Sigmoid colon (tissue), 7 donors: Measurements from ENCODE around the gene RLIM. TPM values are rescaled to one million over a fixed set of nuclear protein-coding genes. Genes with fewer than 3 reads are reported as not detected.
A peak's percentile ranks its signal among the peaks of the same experiment; 100 is the strongest.

Source experiments
- DNase-seq: peaks from one replicate; pipeline ENCODE4 v3.0.0-alpha.2; 2019
- H3K27ac ChIP-seq, 4 donors: fragments of 200-600 bp; sonication (generic); one replicate each; pipeline ENCODE4 v1.5.1; 2016 to 2019; ENCODE audit warnings: mild to moderate bottlenecking in 1 of 4
- H3K27me3 ChIP-seq, 3 donors: fragments of 200-600 bp; sonication (generic); one replicate each; pipeline ENCODE4 v1.5.1; 2019; ENCODE audit warnings: mild to moderate bottlenecking in 1 of 3
- H3K36me3 ChIP-seq, 4 donors: fragments of 200-600 bp; sonication (generic); one replicate each; pipeline ENCODE4 v1.5.1; 2016 to 2019
- H3K4me1 ChIP-seq, 4 donors: fragments of 200-600 bp; sonication (generic); one replicate each; pipeline ENCODE4 v1.5.1; 2017 to 2019
- H3K4me3 ChIP-seq, 4 donors: fragments of 200-600 bp; sonication (generic); one replicate each; pipeline ENCODE4 v1.5.1; 2017 to 2019; ENCODE audit warnings: mild to moderate bottlenecking in 2 of 4, moderate library complexity in 1 of 4
- H3K9me3 ChIP-seq, 4 donors: fragments of 200-600 bp in 3 of 4; sonication (generic) in 3 of 4; one replicate each; pipeline versions ENCODE4 v1.5.1 to v1.6.1; 2013 to 2019
- EP300 ChIP-seq, 4 donors: sonication (generic); formaldehyde crosslinking; IDR thresholded peaks; one replicate each; pipeline ENCODE4 v1.6.1; 2017; ENCODE audit warnings: antibody characterized with exemption in 4 of 4
- POLR2A ChIP-seq, 2 donors: fragments of 450-650 bp; IDR thresholded peaks; one replicate each; pipeline ENCODE4 v1.6.1; 2016; ENCODE audit warnings: antibody characterized with exemption in 2 of 2, mild to moderate bottlenecking in 2 of 2, moderate library complexity in 2 of 2
- POLR2AphosphoS5 ChIP-seq, 4 donors: sonication (generic); formaldehyde crosslinking; IDR thresholded peaks; one replicate each; pipeline ENCODE4 v1.6.1; 2017; ENCODE audit warnings: antibody characterized with exemption in 4 of 4
- WGBS, 2 donors: extraction: QIAGEN DNeasy Blood & Tissue Kit; methylation state at CpG; one replicate each; pipeline ENCODE4 v1.1.7; 2013; 5-methylcytosine and 5-hydroxymethylcytosine counted together
- intact Hi-C: fragments of 100-400 bp; cut with DNase I; formaldehyde crosslinking; loops from one replicate; pipeline ENCODE4 v1.15.1; 2023
- polyA plus RNA-seq, 3 donors: library from polyadenylated mRNA; stranded (reverse); fragments of 200-250 nt; gene quantifications; one replicate each; pipeline ENCODE4 v1.2.3, GENCODE V29; 2013
- total RNA-seq, 4 donors: library from RNA; depleted of rRNA; stranded (reverse); fragments of >200 nt; gene quantifications; one replicate each; pipeline ENCODE4 v1.1.0, GENCODE V29; 2016
- TF ChIP-seq, protein P1 (sequence below), 4 experiments: fragments of 450-650 bp in 3 of 4; fragments of 200-600 bp in 1 of 4; IDR thresholded peaks; one replicate each; pipeline ENCODE4 v1.5.1; 2016 to 2019; ENCODE audit warnings: antibody characterized with exemption in 4 of 4, mild to moderate bottlenecking in 3 of 4, moderate library complexity in 2 of 4
- donor health status: healthy with polysubstance abuse.
- donor health status: Bipolar disorder and iron deficiency.
- donor health status: healthy.

RLIM gene
- total and polyA plus RNA-seq, 7 donors = 3.0 to 36.4 (median 20.4) TPM

DNA sequence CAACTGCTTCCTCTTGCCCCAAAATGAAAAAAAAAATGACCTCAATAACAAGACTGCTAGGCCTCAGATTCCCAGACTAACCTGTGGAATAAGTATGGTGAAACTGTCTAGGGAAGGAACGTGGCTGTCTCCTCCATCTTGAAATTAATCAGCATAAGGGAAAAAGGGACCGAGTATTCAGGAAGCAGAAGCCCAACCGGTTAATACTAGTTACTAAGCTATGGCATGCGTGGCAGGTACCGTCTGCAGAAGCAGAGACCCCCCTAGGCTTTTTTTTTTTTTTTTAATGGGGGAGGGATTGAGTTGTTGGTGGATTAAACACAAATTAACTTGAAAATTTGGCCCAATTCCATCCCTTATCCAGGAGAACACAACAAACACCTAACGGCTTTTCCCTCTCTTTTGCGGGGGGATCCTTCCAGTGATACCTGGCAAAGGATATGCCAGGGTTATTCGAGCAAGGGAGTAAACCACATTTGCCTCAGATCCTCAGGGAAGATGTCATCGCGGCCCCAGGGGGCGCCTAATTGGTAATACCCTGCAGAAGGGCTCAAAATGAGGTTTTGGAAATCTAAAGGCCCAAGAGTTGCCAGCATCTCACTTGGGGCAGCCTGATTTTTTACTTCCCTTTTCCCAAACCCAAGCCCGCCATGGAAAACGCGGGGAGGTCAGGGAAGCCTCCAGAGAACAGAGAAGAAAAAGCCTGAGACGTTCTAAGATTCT, 893 bp downstream of the RLIM start:
- DNase-seq = no peak
- Histone ChIP-seq H3K36me3 (no peaks in the 10 kb centered on the region), H3K4me3 (peak overlapping the region; percentile 66 to 85 (median 75)), H3K27ac (peak overlapping the region; percentile 94 to 99 (median 96)), H3K27me3 (no peaks in the 10 kb centered on the region), H3K9me3 (no peaks in the 10 kb centered on the region), H3K4me1 (peaks cover 0 to 9% (median 2%) of the 10 kb centered on the region in 4 donors)
- intact Hi-C loops = loop anchor here (2.0 to 5.0 kb wide), 3 partner anchors 311 to 659 kb away; partner anchors contain the start of genes ABCB7, NEXMIF and UPRT
- 0 to 1% methylated on average over 15 of the region's 15 CpGs for WGBS, 2 donors
- TF ChIP-seq EP300 (IDR thresholded peaks at IDR 0.05) = no peak
- no peak for TF ChIP-seq POLR2AphosphoS5 (IDR thresholded peaks at IDR 0.05)
- no peak for TF ChIP-seq POLR2A (IDR thresholded peaks at IDR 0.05)
- TF ChIP-seq, protein P1, sequence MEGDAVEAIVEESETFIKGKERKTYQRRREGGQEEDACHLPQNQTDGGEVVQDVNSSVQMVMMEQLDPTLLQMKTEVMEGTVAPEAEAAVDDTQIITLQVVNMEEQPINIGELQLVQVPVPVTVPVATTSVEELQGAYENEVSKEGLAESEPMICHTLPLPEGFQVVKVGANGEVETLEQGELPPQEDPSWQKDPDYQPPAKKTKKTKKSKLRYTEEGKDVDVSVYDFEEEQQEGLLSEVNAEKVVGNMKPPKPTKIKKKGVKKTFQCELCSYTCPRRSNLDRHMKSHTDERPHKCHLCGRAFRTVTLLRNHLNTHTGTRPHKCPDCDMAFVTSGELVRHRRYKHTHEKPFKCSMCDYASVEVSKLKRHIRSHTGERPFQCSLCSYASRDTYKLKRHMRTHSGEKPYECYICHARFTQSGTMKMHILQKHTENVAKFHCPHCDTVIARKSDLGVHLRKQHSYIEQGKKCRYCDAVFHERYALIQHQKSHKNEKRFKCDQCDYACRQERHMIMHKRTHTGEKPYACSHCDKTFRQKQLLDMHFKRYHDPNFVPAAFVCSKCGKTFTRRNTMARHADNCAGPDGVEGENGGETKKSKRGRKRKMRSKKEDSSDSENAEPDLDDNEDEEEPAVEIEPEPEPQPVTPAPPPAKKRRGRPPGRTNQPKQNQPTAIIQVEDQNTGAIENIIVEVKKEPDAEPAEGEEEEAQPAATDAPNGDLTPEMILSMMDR (IDR thresholded peaks at IDR 0.05) = no peak

GRCh38 chrX:74606799-74607198, 7.6 kb downstream of the RLIM start:
- no peaks in the 10 kb centered on the region for H3K9me3 ChIP-seq
- DNase-seq = no peak
- TF ChIP-seq, protein P1 (IDR thresholded peaks at IDR 0.05) = no peak
- TF ChIP-seq EP300 (IDR thresholded peaks at IDR 0.05) = no peak
- TF ChIP-seq POLR2A (IDR thresholded peaks at IDR 0.05) = no peak
- no peak for TF ChIP-seq POLR2AphosphoS5 (IDR thresholded peaks at IDR 0.05)
- intact Hi-C loops = no loop called here
- WGBS, 2 donors = 95 to 97% methylated on average over 12 of the region's 12 CpGs
- H3K27ac ChIP-seq = no peak overlapping the region
- no peaks in the 10 kb centered on the region for H3K27me3 ChIP-seq
- H3K4me3 ChIP-seq = no peak overlapping the region
- H3K36me3 ChIP-seq = no peaks in the 10 kb centered on the region
- H3K4me1 ChIP-seq = peaks cover 0 to 6% (median 0%) of the 10 kb centered on the region in 4 donors

- H3K4me3 ChIP-seq = no peak overlapping the region
- H3K4me1 ChIP-seq = peaks cover 0 to 6% (median 0%) of the 10 kb centered on the region in 4 donors
- H3K27me3 ChIP-seq = no peaks in the 10 kb centered on the region
- no peaks in the 10 kb centered on the region for H3K36me3 ChIP-seq
- intact Hi-C loops = no loop called here
- H3K9me3 ChIP-seq = no peaks in the 10 kb centered on the region
- no peak for DNase-seq
- H3K27ac ChIP-seq = no peak overlapping the region
- TF ChIP-seq POLR2A (IDR thresholded peaks at IDR 0.05) (no peak), POLR2AphosphoS5 (IDR thresholded peaks at IDR 0.05) (no peak), EP300 (IDR thresholded peaks at IDR 0.05) (no peak)
- TF ChIP-seq, protein P1 (IDR thresholded peaks at IDR 0.05) = no peak
These were observed 8.1 kb downstream of the RLIM start for GRCh38 chrX:74606342-74606741.

DNA sequence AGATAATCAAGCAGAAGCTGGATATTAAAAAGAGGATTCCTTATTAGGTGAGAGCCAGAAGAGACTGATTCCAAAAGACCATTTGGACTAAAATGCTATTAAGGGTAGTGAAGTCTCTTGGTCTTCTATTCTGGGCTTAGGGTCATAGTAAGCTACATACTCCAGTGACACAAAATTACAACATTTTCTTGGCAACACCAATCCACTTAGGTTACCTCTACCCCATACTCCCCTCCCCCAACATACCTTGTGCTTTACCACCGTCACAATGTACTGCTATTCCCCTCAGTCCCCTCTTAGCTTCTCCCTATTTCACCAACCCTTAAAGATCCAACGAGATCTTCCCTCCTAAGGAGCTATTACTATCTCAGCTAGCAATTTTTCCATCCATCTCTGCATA, 11.4 kb downstream of the RLIM start:
- TF ChIP-seq EP300 (IDR thresholded peaks at IDR 0.05) = no peak
- no peak for TF ChIP-seq POLR2AphosphoS5 (IDR thresholded peaks at IDR 0.05)
- TF ChIP-seq POLR2A (IDR thresholded peaks at IDR 0.05) = no peak
- TF ChIP-seq, protein P1 (IDR thresholded peaks at IDR 0.05) = no peak
- Histone ChIP-seq H3K36me3 (no peaks in the 10 kb centered on the region), H3K27ac (no peak overlapping the region), H3K9me3 (no peaks in the 10 kb centered on the region), H3K27me3 (no peaks in the 10 kb centered on the region), H3K4me3 (no peak overlapping the region), H3K4me1 (peaks cover 0 to 11% (median 0%) of the 10 kb centered on the region in 4 donors)
- 92 to 97% methylated on average over 2 of the region's 2 CpGs for WGBS, 2 donors
- intact Hi-C loops = no loop called here
- no peak for DNase-seq
